AG04449 (cell line): ENCODE results near the gene COX10.

Experiments used
- CTCF ChIA-PET: fragments of 350-600 bp; formaldehyde crosslinking; extraction: SDS; loops from one replicate; lab custom pipeline; 2021; ENCODE audit warnings: antibody characterized with exemption; lab: Yijun Ruan, JAX
- POLR2A ChIA-PET: fragments of 400-600, 350-600 bp; formaldehyde crosslinking; extraction: SDS; loops from one replicate; lab custom pipeline; 2020; ENCODE audit warnings: antibody characterized with exemption, inconsistent platforms; lab: Yijun Ruan, JAX
- DNase-seq: peaks from one replicate; pipeline ENCODE4 v3.0.0-alpha.2; 2010; ENCODE audit warnings: low read depth, low spot score
- H3K4me3 ChIP-seq: 2 replicates; pipeline ENCODE4 v1.5.1; 2011; ENCODE audit warnings: low read depth, mild to moderate bottlenecking, control low read depth, low read length
- CTCF ChIP-seq: IDR thresholded peaks from one replicate; pipeline ENCODE4 v1.5.1; 2011; ENCODE audit warnings: mild to moderate bottlenecking, moderate library complexity, low read length, control low read depth, inconsistent platforms; ENCODE audit not compliant: insufficient read depth; ENCODE audit errors: missing control alignments

Gene COX10

GRCh38 chr17:14118951-14119350 lies 49.6 kb downstream of the COX10 start:
- no peak for DNase-seq
- TF ChIP-seq CTCF = no peak
- no peak overlapping the region for H3K4me3 ChIP-seq
- CTCF ChIA-PET = no interaction called here
- POLR2A ChIA-PET = no interaction called here

- no peak overlapping the region for H3K4me3 ChIP-seq
- CTCF ChIA-PET = no interaction called here
- no peak for TF ChIP-seq CTCF
- POLR2A ChIA-PET = no interaction called here
- no peak for DNase-seq
These were observed 50.2 kb downstream of the COX10 start for GRCh38 chr17:14119546-14119945.

- H3K4me3 ChIP-seq = no peak overlapping the region
- TF ChIP-seq CTCF = no peak
- CTCF ChIA-PET = no interaction called here
- POLR2A ChIA-PET = no interaction called here
- DNase-seq = no peak
These were observed 52.6 kb downstream of the COX10 start for GRCh38 chr17:14121952-14122351.

GRCh38 chr17:14123619-14124278 lies 54.4 kb downstream of the COX10 start:
- POLR2A ChIA-PET = no interaction called here
- no peak for TF ChIP-seq CTCF
- no peak overlapping the region for H3K4me3 ChIP-seq
- CTCF ChIA-PET = no interaction called here
- DNase-seq = no peak

- ChIA-PET POLR2A (no interaction called here), CTCF (interaction anchor here (1.3 kb wide), 1 partner anchor 178 kb away, joined by 3 read pairs; no protein-coding TSS in a partner anchor)
- TF ChIP-seq CTCF = no peak
These were observed 55.5 kb downstream of the COX10 start for GRCh38 chr17:14124854-14125253.

GRCh38 chr17:14125518-14126137 lies 56.3 kb downstream of the COX10 start:
- TF ChIP-seq CTCF = no peak
- no peak overlapping the region for H3K4me3 ChIP-seq
- POLR2A ChIA-PET = no interaction called here
- no peak for DNase-seq
- CTCF ChIA-PET = interaction anchor here (1.3 kb wide), 1 partner anchor 177 kb away, joined by 3 read pairs; no protein-coding TSS in a partner anchor

More at GRCh38 chr17:14124854-14125253, 55.5 kb downstream of the COX10 start:
- no peak for DNase-seq
- no peak overlapping the region for H3K4me3 ChIP-seq
